Subcutaneous adipose tissue (tissue), 4 donors: Measurements from ENCODE around the gene ZNF80. TPM values are rescaled to one million over a fixed set of nuclear protein-coding genes. Genes with fewer than 3 reads are reported as not detected.

Source experiments
- total RNA-seq, 4 donors: library from RNA; depleted of rRNA; stranded (reverse); fragments of >200 nt; gene quantifications; one replicate each; pipeline ENCODE4 v1.1.0, GENCODE V29; 2016
- TF ChIP-seq, protein P1 (sequence below): fragments of 450-650 bp; IDR thresholded peaks from one replicate; pipeline ENCODE4 v1.5.1; 2016; ENCODE audit warnings: low read depth, mild to moderate bottlenecking, control low read depth, antibody characterized with exemption, moderate library complexity

ZNF80 gene
- total RNA-seq, 4 donors from 2014 or later = 0.49 TPM; not detected in 3

DNA sequence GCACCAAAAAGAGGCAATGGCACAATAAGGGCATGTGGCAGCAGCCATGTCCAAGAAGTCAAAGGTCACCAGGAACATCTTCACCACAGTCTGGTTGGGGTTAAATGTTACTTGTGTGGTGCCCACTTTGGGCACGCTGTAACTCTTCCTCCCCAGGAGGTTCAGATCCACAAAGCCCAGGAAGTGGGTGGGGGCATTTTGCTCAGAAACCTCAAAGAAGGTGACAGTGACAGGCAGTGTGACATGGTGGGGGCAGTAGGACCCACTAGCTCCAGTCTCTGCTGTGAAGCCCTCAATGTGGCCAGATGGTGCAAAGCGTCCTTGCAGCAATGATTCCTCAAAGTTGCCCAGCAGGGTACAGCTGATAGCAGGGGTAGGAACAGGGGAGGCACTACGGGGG, 5.8 kb downstream of the ZNF80 start:
- TF ChIP-seq, protein P1, sequence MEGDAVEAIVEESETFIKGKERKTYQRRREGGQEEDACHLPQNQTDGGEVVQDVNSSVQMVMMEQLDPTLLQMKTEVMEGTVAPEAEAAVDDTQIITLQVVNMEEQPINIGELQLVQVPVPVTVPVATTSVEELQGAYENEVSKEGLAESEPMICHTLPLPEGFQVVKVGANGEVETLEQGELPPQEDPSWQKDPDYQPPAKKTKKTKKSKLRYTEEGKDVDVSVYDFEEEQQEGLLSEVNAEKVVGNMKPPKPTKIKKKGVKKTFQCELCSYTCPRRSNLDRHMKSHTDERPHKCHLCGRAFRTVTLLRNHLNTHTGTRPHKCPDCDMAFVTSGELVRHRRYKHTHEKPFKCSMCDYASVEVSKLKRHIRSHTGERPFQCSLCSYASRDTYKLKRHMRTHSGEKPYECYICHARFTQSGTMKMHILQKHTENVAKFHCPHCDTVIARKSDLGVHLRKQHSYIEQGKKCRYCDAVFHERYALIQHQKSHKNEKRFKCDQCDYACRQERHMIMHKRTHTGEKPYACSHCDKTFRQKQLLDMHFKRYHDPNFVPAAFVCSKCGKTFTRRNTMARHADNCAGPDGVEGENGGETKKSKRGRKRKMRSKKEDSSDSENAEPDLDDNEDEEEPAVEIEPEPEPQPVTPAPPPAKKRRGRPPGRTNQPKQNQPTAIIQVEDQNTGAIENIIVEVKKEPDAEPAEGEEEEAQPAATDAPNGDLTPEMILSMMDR = no peak

- TF ChIP-seq, protein P1 = no peak
Observed at GRCh38 chr3:114227076-114227475, 10.3 kb downstream of the ZNF80 start.

- TF ChIP-seq, protein P1 = no peak
Observed at GRCh38 chr3:114226313-114226712, 11.1 kb downstream of the ZNF80 start.

GRCh38 chr3:114223143-114223542, 14.2 kb downstream of the ZNF80 start:
- TF ChIP-seq, protein P1 = no peak

- TF ChIP-seq, protein P1 = no peak
Observed at GRCh38 chr3:114221881-114222264, 15.5 kb downstream of the ZNF80 start.

DNA sequence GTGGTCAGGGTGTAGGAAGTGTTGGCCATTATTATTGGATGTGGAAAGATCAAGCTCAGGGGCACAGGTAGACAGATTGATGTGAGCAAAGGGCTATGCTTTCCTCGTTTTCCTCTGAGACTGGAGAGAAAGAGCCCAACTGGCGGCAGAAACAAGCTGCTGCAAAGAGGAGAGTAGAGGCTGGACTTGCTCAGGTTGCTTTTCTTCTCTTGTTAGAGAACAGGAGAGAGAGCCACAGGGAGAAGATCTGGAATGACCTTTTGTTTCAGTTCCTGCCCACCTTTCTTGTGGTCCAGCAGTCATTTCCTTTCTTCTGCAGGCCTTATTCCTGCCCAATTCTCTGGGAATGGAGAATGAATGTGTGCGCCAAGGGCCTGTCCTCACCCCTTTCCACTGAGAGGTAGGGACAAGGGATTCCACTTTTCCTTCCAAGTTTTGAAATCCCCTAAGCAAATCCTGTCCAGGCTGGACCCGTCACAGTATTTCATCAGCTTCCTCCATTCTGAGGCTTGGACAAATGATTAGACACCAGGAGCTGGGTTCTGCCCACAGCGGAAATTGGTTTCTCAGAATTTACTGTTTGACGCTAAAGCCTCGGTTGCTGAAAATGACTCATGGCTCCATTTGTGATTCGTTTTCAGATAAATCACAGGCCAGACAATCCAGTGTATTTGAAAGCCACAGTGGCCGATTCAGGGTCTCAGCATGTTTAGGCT, 16.1 kb downstream of the ZNF80 start:
- TF ChIP-seq, protein P1 = no peak

GRCh38 chr3:114219741-114220140, 17.6 kb downstream of the ZNF80 start:
- TF ChIP-seq, protein P1 = no peak
